BJ (cell line): ENCODE results near the gene COL20A1. TPM values are rescaled to one million over a fixed set of nuclear protein-coding genes. Genes with fewer than 3 reads are reported as not detected.

ENCODE experiments used
- CTCF ChIA-PET: fragments of 350-600 bp; formaldehyde crosslinking; extraction: SDS; loops from one replicate; lab custom pipeline; 2021; ENCODE audit warnings: antibody characterized with exemption, inconsistent platforms; lab: Yijun Ruan, JAX
- POLR2A ChIA-PET: fragments of 300-600 bp; sonication (Branson Sonifier 250); formaldehyde crosslinking; extraction: SDS; loops from one replicate; lab custom pipeline; 2021; ENCODE audit warnings: antibody characterized with exemption; lab: Charles Lee
- DNase-seq: peaks from one replicate; pipeline ENCODE4 v3.0.0-alpha.2; 2011; ENCODE audit warnings: low read depth
- H3K27me3 ChIP-seq: 2 replicates; pipeline ENCODE4 v1.6.0; 2011; ENCODE audit warnings: low read length; ENCODE audit not compliant: control insufficient read depth, insufficient read depth
- H3K36me3 ChIP-seq: 2 replicates; pipeline ENCODE4 v1.5.1; 2011; ENCODE audit warnings: low read length; ENCODE audit not compliant: control insufficient read depth, insufficient read depth
- H3K4me3 ChIP-seq: 2 replicates; pipeline ENCODE4 v1.5.1; 2011; ENCODE audit warnings: low read depth, mild to moderate bottlenecking, control low read depth, low read length
- CTCF ChIP-seq: IDR thresholded peaks from 2 replicates; pipeline ENCODE4 v1.5.1; 2011; ENCODE audit warnings: low read depth, mild to moderate bottlenecking, control low read depth, inconsistent platforms, low read length, moderate library complexity; ENCODE audit not compliant: insufficient read depth
- polyA plus RNA-seq: library from polyadenylated mRNA; depleted of rRNA; stranded (reverse); fragments of >200 nt; gene quantifications from 2 replicates; pipeline ENCODE4 v1.2.3, GENCODE V29; 2011

Gene COL20A1
- polyA plus RNA-seq, 1 experiment, result not detected

GRCh38 chr20:63312273-63312672, 19.3 kb downstream of the COL20A1 start:
- H3K36me3 ChIP-seq, result no peaks in the 10 kb centered on the region
- DNase-seq, result no peak
- TF ChIP-seq CTCF, result no peak
- POLR2A ChIA-PET, result no interaction called here
- CTCF ChIA-PET, result no interaction called here
- H3K4me3 ChIP-seq, result no peak overlapping the region
- H3K27me3 ChIP-seq, result no peaks in the 10 kb centered on the region

- no peaks in the 10 kb centered on the region for H3K36me3 ChIP-seq
- no peak for TF ChIP-seq CTCF
- H3K27me3 ChIP-seq, result no peaks in the 10 kb centered on the region
- ChIA-PET POLR2A (no interaction called here), CTCF (no interaction called here)
- H3K4me3 ChIP-seq, result no peak overlapping the region
- no peak for DNase-seq
These were observed 19.8 kb downstream of the COL20A1 start for GRCh38 chr20:63312690-63313348.

- ChIA-PET POLR2A (interaction anchor here (0.5 kb wide), 1 partner anchor 40 kb away, joined by 5 read pairs; no protein-coding TSS in a partner anchor), CTCF (interaction anchor here (1.2 kb wide), 1 partner anchor 90 kb away, joined by 3 read pairs; no protein-coding TSS in a partner anchor)
- no peak for DNase-seq
These were observed 20.5 kb downstream of the COL20A1 start for GRCh38 chr20:63313349-63314014.

GRCh38 chr20:63314015-63314471, 21.1 kb downstream of the COL20A1 start:
- no peak overlapping the region for H3K4me3 ChIP-seq
- ChIA-PET POLR2A (no interaction called here), CTCF (interaction anchor here (1.2 kb wide), 1 partner anchor 91 kb away, joined by 3 read pairs; no protein-coding TSS in a partner anchor)
- no peaks in the 10 kb centered on the region for H3K27me3 ChIP-seq
- DNase-seq, result no peak
- no peaks in the 10 kb centered on the region for H3K36me3 ChIP-seq
- TF ChIP-seq CTCF, result no peak

More at GRCh38 chr20:63313349-63314014, 20.5 kb downstream of the COL20A1 start:
- Histone ChIP-seq H3K36me3 (no peaks in the 10 kb centered on the region), H3K4me3 (no peak overlapping the region), H3K27me3 (no peaks in the 10 kb centered on the region)
- no peak for TF ChIP-seq CTCF

GRCh38 chr20:63314566-63315239, 21.7 kb downstream of the COL20A1 start:
- Histone ChIP-seq H3K36me3 (no peaks in the 10 kb centered on the region), H3K27me3 (no peaks in the 10 kb centered on the region), H3K4me3 (no peak overlapping the region)
- POLR2A ChIA-PET, result no interaction called here
- TF ChIP-seq CTCF, result no peak
- CTCF ChIA-PET, result interaction anchor here (1.2 kb wide), 1 partner anchor 91 kb away, joined by 3 read pairs; no protein-coding TSS in a partner anchor
- DNase-seq, result no peak
